B cell (primary cell): ENCODE data around the gene ARL2. TPM values are rescaled to one million over a fixed set of nuclear protein-coding genes. Genes with fewer than 3 reads are reported as not detected.

Experiments
- ATAC-seq: fragments of 200-7000 bp; cut with Tn5 transposase; one replicate; pipeline ENCODE4 v1.10.0; 2021; ENCODE audit warnings: low read depth, mild to moderate bottlenecking, moderate number of reproducible peaks, moderate library complexity
- CTCF ChIA-PET: fragments of 350-600 bp; sonication (Branson Sonifier 250); formaldehyde crosslinking; loops from one replicate; lab custom pipeline; 2021; ENCODE audit warnings: antibody characterized with exemption, inconsistent platforms; lab: Charles Lee
- POLR2A ChIA-PET: fragments of 350-600 bp; sonication (Branson Sonifier 250); formaldehyde crosslinking; loops from one replicate; lab custom pipeline; 2021; ENCODE audit warnings: antibody characterized with exemption; lab: Charles Lee
- DNase-seq: peaks from one replicate; pipeline ENCODE4 v3.0.0; 2013
- H2AFZ ChIP-seq: 2 replicates; pipeline ENCODE4 v1.6.1; 2012; ENCODE audit warnings: mild to moderate bottlenecking, low read depth, low read length; ENCODE audit not compliant: insufficient read depth, poor library complexity, severe bottlenecking
- H3K27ac ChIP-seq, 2 donors: 1 replicate in 1 of 2; 2 replicates in 1 of 2; pipeline ENCODE4 v1.5.1; 2012 to 2013; ENCODE audit warnings: low read length in 2 of 2, mild to moderate bottlenecking in 2 of 2, moderate library complexity in 1 of 2
- H3K27me3 ChIP-seq, 4 experiments: fragments of 200-600 bp in 1 of 4; sonication (generic) in 1 of 4; replicated peaks in 1 of 4; 1 replicate in 2 of 4; 2 replicates in 2 of 4; pipeline versions ENCODE4 v1.6.1 to v1.7.0; 2013 to 2016; ENCODE audit warnings: low read length in 3 of 4, mild to moderate bottlenecking in 2 of 4, mixed read lengths in 1 of 4, moderate library complexity in 1 of 4; ENCODE audit not compliant: insufficient read depth in 4 of 4, control insufficient read depth in 3 of 4; ENCODE audit errors: control extremely low read depth in 1 of 4
- H3K36me3 ChIP-seq, 2 experiments: replicated peaks in 1 of 2; 1 replicate in 1 of 2; 2 replicates in 1 of 2; pipeline versions ENCODE4 v1.6.1 to v1.7.1; 2013; ENCODE audit warnings: low read length in 1 of 2; ENCODE audit not compliant: insufficient read depth in 2 of 2, control insufficient read depth in 1 of 2; ENCODE audit errors: control extremely low read depth in 1 of 2, extremely low read depth in 1 of 2
- H3K4me1 ChIP-seq, 2 donors: fragments of 200-600 bp in 1 of 2; sonication (generic) in 1 of 2; 1 replicate in 1 of 2; 2 replicates in 1 of 2; pipeline versions ENCODE4 v1.5.1 to v1.6.1; 2013 to 2017; ENCODE audit warnings: low read length in 2 of 2; ENCODE audit not compliant: control insufficient read depth in 2 of 2, insufficient read depth in 2 of 2
- H3K4me2 ChIP-seq: replicated peaks from 2 replicates; pipeline ENCODE3; 2012; ENCODE audit warnings: mild to moderate bottlenecking, low read depth, low read length; ENCODE audit not compliant: poor library complexity, severe bottlenecking
- H3K4me3 ChIP-seq, 5 experiments: fragments of 200-600 bp in 1 of 5; sonication (generic) in 1 of 5; 1 replicate in 3 of 5; 2 replicates in 2 of 5; pipeline versions ENCODE4 v1.5.1 to v1.7.0; 2011 to 2016; ENCODE audit warnings: low read length in 4 of 5, mild to moderate bottlenecking in 4 of 5, low read depth in 2 of 5, control low read depth in 1 of 5, moderate library complexity in 1 of 5; ENCODE audit not compliant: insufficient read depth in 1 of 5; ENCODE audit errors: control extremely low read depth in 1 of 5, extremely low read depth in 1 of 5
- H3K79me2 ChIP-seq: fragments of 200-600 bp; sonication (generic); one replicate; pipeline ENCODE4 v1.6.0; 2016; ENCODE audit warnings: low read length; ENCODE audit not compliant: control insufficient read depth, insufficient read depth
- H3K9ac ChIP-seq: fragments of 200-600 bp; sonication (generic); 2 replicates; pipeline ENCODE4 v1.6.1; 2017; ENCODE audit warnings: mild to moderate bottlenecking, low read length, moderate library complexity
- H3K9me3 ChIP-seq, 3 donors: one replicate each; pipeline versions ENCODE4 v1.6.1 to v1.7.1; 2013; ENCODE audit warnings: low read length in 2 of 3; ENCODE audit not compliant: control insufficient read depth in 2 of 3, insufficient read depth in 1 of 3; ENCODE audit errors: control extremely low read depth in 1 of 3
- H4K20me1 ChIP-seq: 2 replicates; pipeline ENCODE4 v1.6.0; 2012; ENCODE audit warnings: mild to moderate bottlenecking, low read length; ENCODE audit not compliant: insufficient read depth, control insufficient read depth, poor library complexity, severe bottlenecking
- H3K27ac Mint-ChIP-seq: one replicate; pipeline ENCODE4 v1.8.0; 2021; ENCODE audit warnings: mixed read lengths
- H3K27me3 Mint-ChIP-seq: one replicate; pipeline ENCODE4 v1.8.0; 2021; ENCODE audit warnings: mixed read lengths
- H3K4me1 Mint-ChIP-seq: one replicate; pipeline ENCODE4 v1.8.0; 2021; ENCODE audit warnings: mixed read lengths
- H3K4me3 Mint-ChIP-seq: one replicate; pipeline ENCODE4 v1.8.0; 2021; ENCODE audit warnings: mixed read lengths
- H3K9me3 Mint-ChIP-seq: one replicate; pipeline ENCODE4 v1.8.0; 2022; ENCODE audit warnings: mixed read lengths; ENCODE audit not compliant: insufficient read depth
- EZH2 ChIP-seq: IDR thresholded peaks from 2 replicates; pipeline ENCODE4 v1.6.1; 2012; ENCODE audit warnings: borderline replicate concordance, low read depth, mild to moderate bottlenecking, moderate library complexity, low read length; ENCODE audit not compliant: insufficient read depth, poor library complexity, severe bottlenecking
- WGBS: methylation state at CpG from one replicate; pipeline ENCODE4 v1.1.5; 2013; ENCODE audit warnings: missing lambda C conversion rate; ENCODE audit not compliant: insufficient coverage; 5-methylcytosine and 5-hydroxymethylcytosine counted together
- intact Hi-C: fragments of 100-400 bp; cut with micrococcal nuclease; formaldehyde crosslinking; loops from one replicate; pipeline ENCODE4 v1.10.0; 2022
- polyA plus RNA-seq: library from polyadenylated mRNA; depleted of rRNA; stranded (reverse); fragments of >200 nt; gene quantifications from 2 replicates; pipeline ENCODE4 v1.2.3, GENCODE V29; 2012
- total RNA-seq, 2 donors: library from RNA; stranded (reverse); fragments of 120-200 nt in 1 of 2; gene quantifications; 1 replicate in 1 of 2; 2 replicates in 1 of 2; pipeline versions ENCODE4 v1.2.3 to v1.2.4, GENCODE V29; 2013 to 2022
- TF ChIP-seq, protein P1 (sequence below): fragments of 200-600 bp; IDR thresholded peaks from one replicate; pipeline ENCODE4 v1.8.0; 2022; ENCODE audit warnings: antibody characterized with exemption, mild to moderate bottlenecking

Gene ARL2
- total and polyA plus RNA-seq, 2 donors (not counting 1 experiment from before 2014, with no cell fraction given): 43.4 to 53.6 TPM

DNA sequence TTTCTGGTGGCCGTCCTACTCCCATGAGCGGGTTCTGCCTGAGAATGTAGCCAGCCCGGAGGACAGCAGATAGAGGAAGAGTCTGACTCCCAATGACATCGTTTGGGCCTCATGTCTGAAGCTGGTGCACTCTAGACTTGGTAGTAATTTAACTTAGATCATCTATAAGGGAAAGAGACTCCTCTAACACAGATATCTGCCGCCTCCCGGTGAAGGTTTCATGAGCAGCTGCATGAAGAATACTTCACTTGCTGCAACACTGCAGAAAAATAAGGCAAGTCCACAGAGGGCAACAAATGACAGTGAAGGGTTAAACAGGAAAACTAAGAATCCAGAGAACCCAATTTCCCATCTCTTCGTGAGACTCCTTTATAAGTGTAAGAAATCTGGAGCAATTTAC is 5.9 kb upstream of the ARL2 start:
- H3K4me2 ChIP-seq: no peak overlapping the region
- Mint-ChIP-seq H3K4me1 (peaks cover 3% of the 10 kb centered on the region), H3K27ac (no peak overlapping the region), H3K4me3 (no peak overlapping the region), H3K27me3 (no peaks in the 10 kb centered on the region), H3K9me3 (no peaks in the 10 kb centered on the region)
- ATAC-seq (no peak), DNase-seq (no peak)
- H3K79me2 ChIP-seq: no peaks in the 10 kb centered on the region
- intact Hi-C loops: no loop called here
- H3K27me3 ChIP-seq: no peaks in the 10 kb centered on the region
- TF ChIP-seq, protein P1, sequence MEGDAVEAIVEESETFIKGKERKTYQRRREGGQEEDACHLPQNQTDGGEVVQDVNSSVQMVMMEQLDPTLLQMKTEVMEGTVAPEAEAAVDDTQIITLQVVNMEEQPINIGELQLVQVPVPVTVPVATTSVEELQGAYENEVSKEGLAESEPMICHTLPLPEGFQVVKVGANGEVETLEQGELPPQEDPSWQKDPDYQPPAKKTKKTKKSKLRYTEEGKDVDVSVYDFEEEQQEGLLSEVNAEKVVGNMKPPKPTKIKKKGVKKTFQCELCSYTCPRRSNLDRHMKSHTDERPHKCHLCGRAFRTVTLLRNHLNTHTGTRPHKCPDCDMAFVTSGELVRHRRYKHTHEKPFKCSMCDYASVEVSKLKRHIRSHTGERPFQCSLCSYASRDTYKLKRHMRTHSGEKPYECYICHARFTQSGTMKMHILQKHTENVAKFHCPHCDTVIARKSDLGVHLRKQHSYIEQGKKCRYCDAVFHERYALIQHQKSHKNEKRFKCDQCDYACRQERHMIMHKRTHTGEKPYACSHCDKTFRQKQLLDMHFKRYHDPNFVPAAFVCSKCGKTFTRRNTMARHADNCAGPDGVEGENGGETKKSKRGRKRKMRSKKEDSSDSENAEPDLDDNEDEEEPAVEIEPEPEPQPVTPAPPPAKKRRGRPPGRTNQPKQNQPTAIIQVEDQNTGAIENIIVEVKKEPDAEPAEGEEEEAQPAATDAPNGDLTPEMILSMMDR: no peak
- no peak for TF ChIP-seq EZH2
- no peaks in the 10 kb centered on the region for H3K9me3 ChIP-seq
- no peak overlapping the region for H3K9ac ChIP-seq
- 92% methylated on average over 6 of the region's 7 CpGs for WGBS
- ChIA-PET CTCF (no interaction called here), POLR2A (interaction anchor here (0.6 kb wide), 1 partner anchor 79 kb away, joined by 3 read pairs; no protein-coding TSS in a partner anchor)
- no peaks in the 10 kb centered on the region for H3K36me3 ChIP-seq
- no peaks in the 10 kb centered on the region for H4K20me1 ChIP-seq
- H3K4me3 ChIP-seq: no peak overlapping the region
- H3K4me1 ChIP-seq: peaks cover 2 to 4% of the 10 kb centered on the region in 2 donors
- H3K27ac ChIP-seq: no peak overlapping the region
- H2AFZ ChIP-seq: no peak overlapping the region

DNA sequence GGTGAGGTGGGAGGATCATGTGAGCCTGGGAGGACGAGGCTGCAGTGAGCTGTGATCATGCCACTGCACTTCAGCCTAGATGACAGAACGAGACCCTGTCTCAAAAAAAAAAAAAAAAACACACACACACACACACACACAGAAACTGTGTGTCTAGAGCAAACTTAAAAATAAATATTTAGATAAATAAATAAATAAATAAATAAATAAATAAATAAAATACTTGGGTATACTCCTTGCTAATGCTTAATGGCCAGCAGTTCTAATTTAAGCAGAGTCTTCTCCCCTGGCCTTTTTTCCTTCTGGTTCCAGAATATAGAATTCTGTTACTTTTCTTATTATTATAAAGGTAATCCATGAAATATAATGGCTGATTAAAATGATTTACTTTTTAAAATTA is 5.1 kb upstream of the ARL2 start:
- H3K9ac ChIP-seq: no peak overlapping the region
- no peak overlapping the region for H2AFZ ChIP-seq
- intact Hi-C loops: no loop called here
- H3K27me3 ChIP-seq: no peaks in the 10 kb centered on the region
- Mint-ChIP-seq H3K27ac (no peak overlapping the region), H3K9me3 (no peaks in the 10 kb centered on the region), H3K4me1 (peaks cover 9% of the 10 kb centered on the region), H3K27me3 (no peaks in the 10 kb centered on the region), H3K4me3 (no peak overlapping the region)
- no CpG with 5 or more reads among the region's 2 CpGs for WGBS
- H3K4me2 ChIP-seq: no peak overlapping the region
- DNase-seq (no peak), ATAC-seq (no peak)
- no peaks in the 10 kb centered on the region for H3K9me3 ChIP-seq
- H3K27ac ChIP-seq: no peak overlapping the region
- H3K4me1 ChIP-seq: peaks cover 6 to 8% of the 10 kb centered on the region in 2 donors
- H4K20me1 ChIP-seq: no peaks in the 10 kb centered on the region
- CTCF ChIA-PET: interaction anchor here (0.7 kb wide), 1 partner anchor 47 kb away, joined by 3 read pairs; no protein-coding TSS in a partner anchor
- no peaks in the 10 kb centered on the region for H3K79me2 ChIP-seq
- TF ChIP-seq, protein P1: no peak
- no peak for TF ChIP-seq EZH2
- POLR2A ChIA-PET: interaction anchor here (0.6 to 0.7 kb wide), 2 partner anchors 80 to 124 kb away, joined by 3 read pairs; no protein-coding TSS in a partner anchor
- no peaks in the 10 kb centered on the region for H3K36me3 ChIP-seq
- no peak overlapping the region for H3K4me3 ChIP-seq
